NT2/D1 (cell line): ENCODE results near the gene PKP3.

ENCODE experiments used
- SUZ12 ChIP-seq: IDR thresholded peaks from 2 replicates; pipeline ENCODE4 v1.6.1; 2011; ENCODE audit not compliant: insufficient read length, insufficient read depth; ENCODE audit errors: extremely low read depth
- YY1 ChIP-seq: IDR thresholded peaks from 2 replicates; pipeline ENCODE4 v1.6.1; 2011; ENCODE audit not compliant: insufficient read length, insufficient read depth
- ZNF274 ChIP-seq: IDR thresholded peaks from 2 replicates; pipeline ENCODE4 v1.6.1; 2011; ENCODE audit warnings: mild to moderate bottlenecking, low read depth, low read length

DNA sequence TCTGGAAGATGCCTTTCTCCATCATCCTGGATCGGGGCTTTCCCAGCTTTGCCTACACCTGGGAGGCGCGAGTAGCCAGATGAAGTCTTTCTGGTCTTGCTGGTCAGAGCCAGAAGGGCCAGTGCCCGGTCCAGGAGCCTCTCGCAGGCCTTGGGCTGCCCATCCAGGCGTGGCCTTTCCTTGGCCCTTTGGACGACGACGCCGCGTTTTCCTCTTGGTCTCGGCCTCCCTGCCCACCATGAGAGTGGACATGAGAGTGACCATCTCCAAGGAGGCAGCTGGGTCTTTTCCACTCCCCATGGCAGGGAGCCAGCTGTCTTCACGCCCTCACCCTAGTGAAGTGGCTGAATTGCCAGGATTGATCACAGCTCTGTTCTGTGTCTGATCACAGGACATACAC, 59.6 kb downstream of the PKP3 start:
- TF ChIP-seq YY1 (no peak), ZNF274 (no peak), SUZ12 (no peak)
